HG03025 (cell line): ENCODE results near the gene LXN.

Experiments used
- ATAC-seq: cut with Tn5 transposase; IDR thresholded peaks from one replicate; pipeline ENCODE4 v1.9.1; 2021; ENCODE audit warnings: mild to moderate bottlenecking, moderate library complexity; ENCODE audit not compliant: unreplicated experiment, low FRiP score

The LXN gene

GRCh38 chr3:158678687-158679086 is 6.2 kb upstream of the LXN start:
- no peak for ATAC-seq

GRCh38 chr3:158671821-158672214 is 630 bp downstream of the LXN start:
- no peak for ATAC-seq

- no peak for ATAC-seq
Observed at GRCh38 chr3:158668506-158668905, 3.9 kb downstream of the LXN start.

GRCh38 chr3:158666416-158666815 is 6.0 kb downstream of the LXN start:
- ATAC-seq = no peak

- no peak for ATAC-seq
Observed at GRCh38 chr3:158663832-158664231, 8.6 kb downstream of the LXN start.

- no peak for ATAC-seq
Observed at GRCh38 chr3:158663246-158663645, 9.2 kb downstream of the LXN start.

GRCh38 chr3:158660711-158661110 is 11.7 kb downstream of the LXN start:
- ATAC-seq = no peak

GRCh38 chr3:158659454-158660237 is 12.8 kb downstream of the LXN start:
- ATAC-seq = peak; percentile 70

GRCh38 chr3:158658889-158659288 is 13.6 kb downstream of the LXN start:
- ATAC-seq = no peak

- ATAC-seq = no peak
Observed at GRCh38 chr3:158652463-158652862, 20.0 kb downstream of the LXN start.

GRCh38 chr3:158651192-158651591 is 21.3 kb downstream of the LXN start:
- ATAC-seq = no peak

- no peak for ATAC-seq
Observed at GRCh38 chr3:158649791-158650190, 22.7 kb downstream of the LXN start.

- peak; percentile 99 for ATAC-seq
Observed at GRCh38 chr3:158644345-158644908, 28.0 kb downstream of the LXN start, which contains the start of gene GFM1. TSS of gene GFM1 (plus strand) at chr3:158644527. CDS start at chr3:158644635, 108 bp downstream.

GRCh38 chr3:158642474-158643210 is 29.8 kb downstream of the LXN start:
- ATAC-seq = no peak

- no peak for ATAC-seq
Observed at GRCh38 chr3:158642005-158642404, 30.4 kb downstream of the LXN start.

GRCh38 chr3:158640646-158641045 is 31.8 kb downstream of the LXN start:
- no peak for ATAC-seq

GRCh38 chr3:158631981-158632380 is 40.5 kb downstream of the LXN start:
- no peak for ATAC-seq

- no peak for ATAC-seq
Observed at GRCh38 chr3:158625881-158626280, 46.6 kb downstream of the LXN start.

GRCh38 chr3:158617982-158618875 is 54.2 kb downstream of the LXN start:
- ATAC-seq = no peak
